ENCODE data around the gene IFI30. TPM values are rescaled to one million over a fixed set of nuclear protein-coding genes. Genes with fewer than 3 reads are reported as not detected.

The IFI30 gene
- total and polyA plus RNA-seq, 2 donors (not counting 3 experiments of a cell fraction or from before 2014, with no cell fraction given) = 1.1 to 1.6 TPM

GRCh38 chr19:18152817-18153555, 20.6 kb upstream of the IFI30 start, which contains the start of gene PIK3R2:
Gene PIK3R2 (plus strand): TSS chr19:18153163. CDS start chr19:18155880, 2,717 bp downstream.
- Histone ChIP-seq H3K9me1 (replicated peaks; ENCODE audit: control insufficient read depth, extremely low read depth, insufficient read depth, low read length) (no peaks in the 10 kb centered on the region), H2AFZ (ENCODE audit: low read depth, low read length) (peak within 1 kb of the TSS; percentile 90), H3K79me2 (ENCODE audit: control insufficient read depth, insufficient read depth, low read length) (peaks cover 11% of the 10 kb centered on the region), H3K4me1 (ENCODE audit: control insufficient read depth, extremely low read depth, insufficient read depth, low read length) (peaks cover 23% of the 10 kb centered on the region), H3K9ac (replicated peaks; ENCODE audit: extremely low read depth, insufficient read depth, low read length) (peak within 1 kb of the TSS; percentile 99), H3K36me3 (ENCODE audit: control insufficient read depth in 2 of 2, extremely low read depth in 1 of 2, insufficient read depth in 2 of 2, low read length in 2 of 2) (peaks cover 0 to 4% of the 10 kb centered on the region in 2 experiments), H3K4me3 (replicated peaks in 1 of 3; ENCODE audit: insufficient read depth in 1 of 3, low read depth in 1 of 3, low read length in 3 of 3) (peak within 1 kb of the TSS; percentile 53 to 75 (median 68)), H3K9me3 (replicated peaks; ENCODE audit: control insufficient read depth, insufficient read depth, low read length) (no peaks in the 10 kb centered on the region), H3K27me3 (ENCODE audit: control insufficient read depth in 2 of 2, insufficient read depth in 2 of 2, low read length in 2 of 2) (no peaks in the 10 kb centered on the region), H4K20me1 (replicated peaks; ENCODE audit: control insufficient read depth, extremely low read depth, insufficient read depth, low read length) (no peaks in the 10 kb centered on the region), H3K27ac (ENCODE audit: insufficient read depth, low read depth, low read length) (peak within 1 kb of the TSS; percentile 88), H3K4me2 (ENCODE audit: insufficient read depth, low read length) (peak within 1 kb of the TSS; percentile 67)
- intact Hi-C loops (cut with micrococcal nuclease) (loop anchor here (1.0 to 2.0 kb wide), 5 partner anchors 35 to 146 kb away; partner anchors contain the start of genes MPV17L2 and RAB3A), dilution Hi-C loops (cut with MboI; ENCODE audit: extremely low pct_ligation_motif_present, low sequenced_read_pairs) (no loop called here)
- no TSS peak for BruUV-seq (replicated peaks)
- ChIA-PET POLR2A (no interaction called here), CTCF (interaction anchor here (0.7 to 3.0 kb wide), 10 partner anchors 11 to 215 kb away, joined by 3 to 55 read pairs (median 4); no protein-coding TSS in a partner anchor)
- FAIRE-seq (peak; percentile 99), DNase-seq (ENCODE audit: low read depth, low spot score) (peak; percentile 98)
- TF ChIP-seq JUN (IDR thresholded peaks at IDR 0.05; ENCODE audit: borderline replicate concordance, insufficient read depth, insufficient read length, low read depth) (no peak), POLR2AphosphoS5 (IDR thresholded peaks at IDR 0.05; ENCODE audit: insufficient read depth, low read depth, low read length) (peak; percentile 29)

GRCh38 chr19:18153556-18154134, 20.0 kb upstream of the IFI30 start:
- Histone ChIP-seq H3K4me3 (replicated peaks in 1 of 3; ENCODE audit: insufficient read depth in 1 of 3, low read depth in 1 of 3, low read length in 3 of 3) (peak overlapping the region; percentile 43 to 75 (median 53)), H3K79me2 (ENCODE audit: control insufficient read depth, insufficient read depth, low read length) (peaks cover 11% of the 10 kb centered on the region), H3K36me3 (ENCODE audit: control insufficient read depth in 2 of 2, extremely low read depth in 1 of 2, insufficient read depth in 2 of 2, low read length in 2 of 2) (peaks cover 0 to 4% of the 10 kb centered on the region in 2 experiments), H3K9me1 (replicated peaks; ENCODE audit: control insufficient read depth, extremely low read depth, insufficient read depth, low read length) (no peaks in the 10 kb centered on the region), H3K9ac (replicated peaks; ENCODE audit: extremely low read depth, insufficient read depth, low read length) (peak overlapping the region; percentile 99), H3K4me2 (ENCODE audit: insufficient read depth, low read length) (peak overlapping the region; percentile 57), H3K27ac (ENCODE audit: insufficient read depth, low read depth, low read length) (peak overlapping the region; percentile 88), H2AFZ (ENCODE audit: low read depth, low read length) (peak overlapping the region; percentile 66), H3K4me1 (ENCODE audit: control insufficient read depth, extremely low read depth, insufficient read depth, low read length) (peaks cover 23% of the 10 kb centered on the region), H4K20me1 (replicated peaks; ENCODE audit: control insufficient read depth, extremely low read depth, insufficient read depth, low read length) (no peaks in the 10 kb centered on the region), H3K27me3 (ENCODE audit: control insufficient read depth in 2 of 2, insufficient read depth in 2 of 2, low read length in 2 of 2) (no peaks in the 10 kb centered on the region), H3K9me3 (replicated peaks; ENCODE audit: control insufficient read depth, insufficient read depth, low read length) (no peaks in the 10 kb centered on the region)
- TF ChIP-seq POLR2AphosphoS5 (IDR thresholded peaks at IDR 0.05; ENCODE audit: insufficient read depth, low read depth, low read length) (no peak), EZH2 (IDR thresholded peaks at IDR 0.05; ENCODE audit: borderline replicate concordance, low read depth, low read length, severe bottlenecking) (no peak), FOS (IDR thresholded peaks at IDR 0.05; ENCODE audit: borderline replicate concordance, insufficient read depth, low read length) (no peak), GATA2 (IDR thresholded peaks at IDR 0.05; ENCODE audit: insufficient read depth, insufficient read length, low read depth, low read length) (no peak), MAX (IDR thresholded peaks at IDR 0.05; ENCODE audit: insufficient read depth, insufficient read length) (no peak), POLR2A (IDR thresholded peaks at IDR 0.05; ENCODE audit: low read depth, low read length) (no peak), CTCF (IDR thresholded peaks at IDR 0.05; ENCODE audit: extremely low read depth in 1 of 2, insufficient read depth in 1 of 2, low read depth in 1 of 2, low read length in 2 of 2) (no peak), MYC (IDR thresholded peaks at IDR 0.05; ENCODE audit: low read depth, low read length) (no peak), JUN (IDR thresholded peaks at IDR 0.05; ENCODE audit: borderline replicate concordance, insufficient read depth, insufficient read length, low read depth) (no peak)
- FAIRE-seq (no peak), DNase-seq (ENCODE audit: low read depth, low spot score) (no peak)
- intact Hi-C loops (cut with micrococcal nuclease) (loop anchor here (2.0 kb wide), 2 partner anchors 39 to 51 kb away; partner anchors contain the start of genes MPV17L2 and RAB3A), dilution Hi-C loops (cut with MboI; ENCODE audit: extremely low pct_ligation_motif_present, low sequenced_read_pairs) (no loop called here)
- no TSS peak for BruUV-seq (replicated peaks)
- POLR2A ChIA-PET = no interaction called here
- CTCF ChIA-PET = no interaction called here

All from endothelial cell of umbilical vein (primary cell).